Neuron (in vitro differentiated cells): ENCODE results near the gene CEP250.
"Not testable (repeated sequence)": the region's sequence is repeated elsewhere in the genome, so short reads cannot be mapped to it uniquely, and the experiment has no call there.

ENCODE experiments used
- H2AFZ ChIP-seq: one replicate; pipeline ENCODE4 v1.6.1; 2013; ENCODE audit warnings: low read depth, mild to moderate bottlenecking, inconsistent platforms, low read length, moderate library complexity
- H3K27me3 ChIP-seq: one replicate; pipeline ENCODE4 v1.6.1; 2013; ENCODE audit warnings: low read length; ENCODE audit not compliant: insufficient read depth
- H3K36me3 ChIP-seq: one replicate; pipeline ENCODE4 v1.6.1; 2013; ENCODE audit warnings: low read length; ENCODE audit not compliant: insufficient read depth
- H3K4me1 ChIP-seq: one replicate; pipeline ENCODE4 v1.6.1; 2013; ENCODE audit warnings: low read length; ENCODE audit not compliant: insufficient read depth
- H3K4me3 ChIP-seq: 2 replicates; pipeline ENCODE4 v1.5.1; 2013; ENCODE audit warnings: mild to moderate bottlenecking, low read length, moderate library complexity
- H3K9me3 ChIP-seq: one replicate; pipeline ENCODE4 v1.6.1; 2013; ENCODE audit warnings: low read length

The CEP250 gene

DNA sequence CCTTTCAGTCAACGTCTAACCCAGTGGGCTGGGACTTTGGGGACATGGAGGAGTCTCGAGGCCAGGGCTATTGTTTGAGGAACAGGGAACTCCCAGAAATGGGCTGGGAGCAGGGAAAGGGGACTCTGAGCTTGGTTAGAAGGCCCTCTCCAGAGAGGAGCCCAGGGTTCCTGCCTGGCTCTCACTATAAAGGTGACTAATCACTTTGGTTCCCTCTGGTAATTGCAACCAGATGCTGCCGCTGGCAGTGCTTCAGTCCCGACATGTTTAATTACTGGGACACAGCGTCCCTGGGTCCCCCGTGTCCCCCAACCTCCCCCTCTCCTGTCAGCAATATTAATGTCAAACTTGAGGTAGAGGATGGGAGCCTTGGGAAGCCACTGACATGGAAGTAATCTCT, 12.4 kb upstream of the CEP250 start:
- H3K4me3 ChIP-seq, result no peak overlapping the region
- no peaks in the 10 kb centered on the region for H3K27me3 ChIP-seq
- H3K4me1 ChIP-seq, result peaks cover 8% of the 10 kb centered on the region
- no peak overlapping the region for H2AFZ ChIP-seq
- H3K36me3 ChIP-seq, result no peaks in the 10 kb centered on the region
- H3K9me3 ChIP-seq, result no peaks in the 10 kb centered on the region

DNA sequence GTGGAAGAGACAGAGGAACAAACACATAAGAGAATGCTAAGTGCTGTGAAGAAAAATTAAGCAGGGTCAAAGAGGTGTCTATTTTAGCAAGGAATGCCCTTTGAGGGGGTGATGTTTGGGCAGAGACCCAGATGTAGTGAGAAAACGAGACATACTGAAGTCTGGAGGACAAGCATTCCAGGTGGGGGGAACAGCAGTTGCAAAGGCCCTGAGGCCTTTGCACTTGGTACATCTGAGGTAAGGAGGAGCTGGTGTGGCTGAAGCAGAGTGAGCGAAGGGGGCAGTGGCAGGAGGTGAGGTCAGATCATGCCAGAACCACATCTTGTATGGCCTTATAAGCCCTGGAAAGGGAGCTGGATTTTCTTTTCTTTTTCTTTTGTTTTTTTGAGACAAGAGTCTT, 11.2 kb upstream of the CEP250 start:
- Histone ChIP-seq H3K27me3 (no peaks in the 10 kb centered on the region), H3K9me3 (no peaks in the 10 kb centered on the region), H3K36me3 (no peaks in the 10 kb centered on the region), H3K4me3 (no peak overlapping the region), H2AFZ (no peak overlapping the region), H3K4me1 (no peaks in the 10 kb centered on the region)

DNA sequence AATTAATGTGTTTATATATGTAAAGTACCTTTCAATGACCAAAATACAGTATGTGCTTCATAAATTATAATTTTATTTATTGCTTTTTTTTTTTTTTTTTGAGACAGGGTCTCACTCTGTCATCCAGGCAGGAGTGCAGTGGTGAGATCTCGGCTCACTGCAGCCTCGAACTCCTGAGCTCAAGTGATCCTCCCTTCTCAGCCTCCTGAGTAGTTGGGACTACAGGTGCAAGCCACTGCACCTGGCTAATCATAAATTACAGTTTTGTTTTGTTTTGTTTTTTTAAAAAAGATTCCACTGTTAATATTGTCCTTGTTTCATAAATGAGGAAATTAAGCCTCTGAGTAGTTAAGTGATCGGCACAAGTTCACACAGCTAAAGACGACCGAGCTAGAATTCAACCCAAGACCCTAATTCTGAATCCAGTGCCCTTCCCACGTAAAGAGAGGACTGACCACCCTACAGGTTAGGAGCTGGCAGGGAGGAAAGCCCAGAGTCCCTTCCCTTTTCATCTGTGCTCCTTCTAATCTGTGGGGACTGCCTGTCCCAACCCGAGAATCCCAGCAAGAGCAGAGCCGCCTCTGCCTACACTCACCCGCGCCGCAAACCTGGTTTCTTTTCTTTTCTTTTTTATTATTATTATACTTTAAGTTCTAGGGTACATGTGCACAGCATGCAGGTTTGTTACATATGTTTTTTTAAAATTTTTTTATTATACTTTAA, 8.9 kb upstream of the CEP250 start:
- no peak overlapping the region for H3K4me3 ChIP-seq
- H3K4me1 ChIP-seq, result no peaks in the 10 kb centered on the region
- no peaks in the 10 kb centered on the region for H3K9me3 ChIP-seq
- no peak overlapping the region for H2AFZ ChIP-seq
- no peaks in the 10 kb centered on the region for H3K27me3 ChIP-seq
- no peaks in the 10 kb centered on the region for H3K36me3 ChIP-seq

DNA sequence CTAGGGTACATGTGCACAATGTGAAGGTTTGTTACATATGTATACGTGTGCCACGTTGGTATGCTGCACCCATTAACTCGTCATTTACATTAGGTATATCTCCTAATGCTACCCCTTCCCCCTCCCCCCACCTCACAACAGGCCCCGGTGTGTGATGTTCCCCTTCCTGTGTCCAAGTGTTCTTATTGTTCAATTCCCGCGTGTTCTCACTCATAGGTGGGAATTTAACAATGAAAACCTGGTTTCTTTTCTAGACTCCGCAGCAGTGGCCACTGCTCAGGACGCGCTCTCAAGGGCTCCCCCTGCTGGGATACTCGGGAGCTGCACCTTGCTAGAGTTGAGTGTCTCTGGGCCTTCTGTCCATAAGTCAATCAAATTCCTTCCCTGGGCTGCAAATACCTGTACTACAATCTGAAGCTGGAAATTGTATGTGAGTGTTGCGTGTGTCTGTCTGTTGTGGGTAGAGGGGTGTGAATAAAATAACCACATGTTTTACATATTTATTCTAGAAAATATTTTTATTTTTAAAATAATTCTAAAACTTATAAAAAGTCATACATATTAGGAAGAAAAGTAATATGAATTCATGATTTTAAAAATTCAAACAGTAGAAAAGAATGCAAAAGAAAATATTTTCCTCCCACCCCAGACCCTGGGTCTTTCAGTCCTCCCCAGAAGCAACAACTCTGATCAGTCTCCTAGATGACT, 8.2 kb upstream of the CEP250 start:
- no peaks in the 10 kb centered on the region for H3K36me3 ChIP-seq
- no peaks in the 10 kb centered on the region for H3K4me1 ChIP-seq
- H3K9me3 ChIP-seq, result no peaks in the 10 kb centered on the region
- H2AFZ ChIP-seq, result no peak overlapping the region
- no peak overlapping the region for H3K4me3 ChIP-seq
- H3K27me3 ChIP-seq, result no peaks in the 10 kb centered on the region

DNA sequence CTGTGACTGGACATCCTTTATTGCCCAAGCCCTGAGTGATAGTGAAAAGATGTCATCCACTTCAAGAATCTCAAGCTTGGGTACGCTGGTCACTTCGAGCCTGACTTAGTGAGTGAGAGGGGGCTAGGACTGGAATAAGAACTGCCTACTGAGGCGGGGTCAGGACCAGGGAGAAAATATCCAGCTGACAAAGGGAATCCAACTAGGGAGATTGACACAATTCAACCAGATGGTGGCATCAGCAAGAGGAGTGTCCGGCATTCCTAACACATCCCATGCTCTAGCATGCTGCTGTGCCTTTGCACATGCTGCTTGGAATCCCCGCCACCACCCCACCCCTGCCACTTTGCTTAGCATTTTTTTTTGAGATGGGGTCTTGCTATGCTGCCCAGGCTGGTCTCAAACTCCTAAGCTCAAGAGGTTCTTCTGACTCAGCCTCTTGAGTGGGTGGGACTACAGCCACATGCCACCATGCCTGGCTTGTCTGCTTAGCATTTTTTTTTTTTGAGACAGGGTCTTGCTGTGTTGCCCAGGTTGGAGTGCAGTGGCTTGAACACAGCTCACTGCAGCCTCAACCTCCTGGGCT, 6.5 kb upstream of the CEP250 start:
- Histone ChIP-seq H3K9me3 (no peaks in the 10 kb centered on the region), H3K36me3 (no peaks in the 10 kb centered on the region), H2AFZ (no peak overlapping the region), H3K4me3 (no peak overlapping the region), H3K4me1 (no peaks in the 10 kb centered on the region), H3K27me3 (no peaks in the 10 kb centered on the region)

DNA sequence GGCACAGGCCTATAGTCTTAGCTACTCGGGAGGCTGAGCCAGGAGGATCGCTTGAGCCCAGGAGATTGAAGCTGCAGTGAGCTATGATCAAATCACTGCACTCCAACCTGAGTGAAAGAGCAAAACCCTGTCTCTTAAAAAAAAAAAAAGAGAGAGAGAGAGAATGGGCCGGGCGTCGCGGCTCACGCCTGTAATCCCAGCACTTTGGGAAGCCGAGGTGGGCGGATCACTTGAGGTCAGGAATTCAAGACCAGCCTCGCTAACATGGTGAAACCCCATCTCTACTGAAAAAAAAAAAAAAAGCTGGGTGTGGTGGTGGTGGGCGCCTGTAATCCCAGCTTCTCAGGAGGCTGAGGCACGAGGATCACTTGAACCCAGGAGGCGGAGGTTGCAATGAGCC, 5.5 kb upstream of the CEP250 start:
- H3K27me3 ChIP-seq, H2AFZ ChIP-seq, H3K4me1 ChIP-seq: not testable (repeated sequence)

DNA sequence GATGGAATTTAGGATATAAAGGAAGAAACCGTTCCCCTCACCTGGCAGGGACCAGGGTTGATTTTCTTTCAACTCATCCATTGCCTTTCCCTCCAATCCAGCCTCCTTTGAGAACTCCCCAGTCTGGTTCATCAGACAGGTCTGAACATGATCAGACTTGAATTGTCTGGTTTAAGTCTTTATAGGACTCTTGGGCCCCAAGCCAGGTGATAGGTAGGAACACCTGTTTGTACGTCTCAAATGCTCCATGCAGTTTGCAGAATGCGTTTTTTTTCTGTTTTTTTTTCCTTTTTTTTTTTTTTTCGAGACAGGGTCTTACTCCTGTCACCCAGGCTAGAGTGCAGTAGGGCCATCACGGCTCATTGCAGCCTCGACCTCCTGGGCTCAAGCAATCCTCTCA, 4.1 kb upstream of the CEP250 start:
- Histone ChIP-seq H3K9me3 (no peaks in the 10 kb centered on the region), H2AFZ (no peak overlapping the region), H3K4me3 (no peak overlapping the region), H3K36me3 (no peaks in the 10 kb centered on the region), H3K27me3 (no peaks in the 10 kb centered on the region), H3K4me1 (peaks cover 5% of the 10 kb centered on the region)

More for the DNA sequence above, 5.5 kb upstream of the CEP250 start:
- H3K36me3 ChIP-seq, H3K9me3 ChIP-seq, H3K4me3 ChIP-seq: not testable (repeated sequence)

DNA sequence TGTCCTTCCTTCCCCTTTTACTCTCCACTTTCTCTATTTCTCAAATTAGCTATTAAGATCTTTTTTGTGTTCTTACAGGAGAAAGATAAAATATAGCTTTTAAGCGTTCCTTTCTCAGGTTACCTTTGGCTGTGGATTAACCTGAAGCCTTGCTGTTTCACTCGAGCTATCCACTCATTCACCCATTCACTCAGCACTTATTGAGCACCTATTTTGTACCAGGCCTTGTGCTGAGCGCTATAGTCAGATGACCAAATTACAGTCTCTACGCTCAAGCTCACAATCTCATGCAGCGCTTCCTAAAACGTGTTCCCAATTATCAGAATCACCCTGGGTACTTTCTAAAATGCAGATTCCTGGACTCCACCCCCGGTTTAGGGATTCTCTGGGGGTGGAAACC, 1.8 kb upstream of the CEP250 start:
- no peaks in the 10 kb centered on the region for H3K27me3 ChIP-seq
- peaks cover 2% of the 10 kb centered on the region for H3K36me3 ChIP-seq
- peaks cover 8% of the 10 kb centered on the region for H3K4me1 ChIP-seq
- H2AFZ ChIP-seq, result no peak overlapping the region
- no peaks in the 10 kb centered on the region for H3K9me3 ChIP-seq
- peak overlapping the region; percentile 97 for H3K4me3 ChIP-seq

DNA sequence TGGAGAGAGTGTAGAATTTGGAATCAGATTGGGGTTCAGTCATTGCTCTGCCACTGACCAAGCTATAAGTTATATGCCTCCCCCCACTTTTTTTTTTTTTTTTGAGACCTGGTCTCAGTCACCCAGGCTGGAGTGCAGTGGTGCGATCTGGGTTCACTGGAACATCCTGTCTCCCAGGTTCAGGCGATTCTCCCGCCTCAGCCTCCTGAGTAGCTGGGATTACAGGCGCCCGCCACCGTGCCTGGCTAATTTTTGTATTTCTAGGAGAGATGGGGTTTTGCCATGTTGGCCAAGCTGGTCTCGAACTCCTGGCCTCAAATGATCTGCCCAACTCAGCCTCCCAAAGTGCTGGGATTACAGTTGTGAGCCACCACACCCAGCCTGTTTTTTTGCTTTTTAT, 1.3 kb downstream of the CEP250 start:
- not testable (repeated sequence) for H3K9me3 ChIP-seq, H3K4me3 ChIP-seq, H3K27me3 ChIP-seq, H2AFZ ChIP-seq, H3K4me1 ChIP-seq
- peaks cover 21% of the 10 kb centered on the region for H3K36me3 ChIP-seq

DNA sequence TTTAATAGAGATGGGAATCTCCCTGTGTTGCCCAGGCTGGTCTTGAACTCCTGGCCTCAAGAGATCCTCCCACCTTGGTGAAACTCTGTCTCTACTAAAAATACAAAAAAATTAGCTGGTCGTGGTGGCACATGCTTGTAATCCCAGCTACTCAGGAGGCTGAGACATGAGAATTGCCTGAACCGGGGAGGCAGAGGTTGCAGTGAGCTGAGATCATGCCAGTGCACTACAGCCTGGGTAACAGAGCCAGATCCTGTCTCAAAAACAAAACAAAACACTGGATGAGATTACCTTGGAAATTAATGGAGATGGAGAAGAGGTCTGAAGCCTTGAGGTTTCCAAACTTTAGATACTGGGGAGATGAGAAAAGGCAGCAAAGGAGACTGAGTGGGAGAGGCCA, 2.1 kb downstream of the CEP250 start:
- H3K4me1 ChIP-seq, H3K27me3 ChIP-seq, H3K9me3 ChIP-seq, H2AFZ ChIP-seq, H3K4me3 ChIP-seq: not testable (repeated sequence)
- H3K36me3 ChIP-seq, result peaks cover 29% of the 10 kb centered on the region

DNA sequence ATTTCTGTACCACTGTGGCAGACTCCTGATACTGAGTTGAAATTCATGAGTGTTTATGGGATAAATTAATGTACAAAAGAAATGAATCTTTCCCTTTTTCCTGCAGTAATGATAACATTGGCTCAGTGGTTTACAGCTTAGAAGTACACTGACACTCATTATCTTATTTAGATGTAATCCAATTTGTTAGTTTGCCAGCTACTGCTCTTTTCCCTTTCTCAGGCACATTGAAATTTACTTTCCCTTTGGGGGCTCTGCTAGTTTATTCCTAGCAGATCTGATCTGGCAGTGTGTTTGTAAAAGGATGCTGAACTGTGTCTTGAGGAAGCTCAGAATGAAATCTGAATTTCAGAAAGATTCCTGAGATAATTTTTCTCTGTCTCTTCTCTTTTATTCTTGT, 3.0 kb downstream of the CEP250 start:
- Histone ChIP-seq H3K4me1 (peaks cover 9% of the 10 kb centered on the region), H3K4me3 (no peak overlapping the region)

DNA sequence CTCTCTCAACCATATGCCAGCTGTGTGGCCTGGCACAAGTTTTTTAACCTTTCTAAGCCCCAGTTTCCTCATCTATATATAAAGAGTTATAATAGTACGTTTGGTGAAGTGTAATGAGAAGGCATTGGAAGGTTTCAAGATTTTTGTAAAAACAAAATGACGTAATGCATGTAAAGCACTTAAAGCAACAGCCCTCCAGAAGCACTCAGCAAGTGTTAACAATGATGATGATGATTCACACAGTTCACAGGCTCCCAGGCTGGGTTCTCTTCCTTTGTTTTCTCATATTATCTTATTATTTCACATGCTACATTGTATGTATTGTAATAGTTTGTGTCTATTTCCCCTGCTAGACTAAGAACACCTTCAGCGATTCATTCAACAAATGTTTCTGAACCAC, 6.2 kb downstream of the CEP250 start:
- Histone ChIP-seq H3K9me3 (no peaks in the 10 kb centered on the region), H3K4me1 (peaks cover 8% of the 10 kb centered on the region), H2AFZ (no peak overlapping the region), H3K27me3 (no peaks in the 10 kb centered on the region), H3K36me3 (peaks cover 59% of the 10 kb centered on the region), H3K4me3 (no peak overlapping the region)

More for the DNA sequence above, 3.0 kb downstream of the CEP250 start:
- H3K27me3 ChIP-seq, result no peaks in the 10 kb centered on the region
- no peak overlapping the region for H2AFZ ChIP-seq
- peaks cover 34% of the 10 kb centered on the region for H3K36me3 ChIP-seq
- no peaks in the 10 kb centered on the region for H3K9me3 ChIP-seq

DNA sequence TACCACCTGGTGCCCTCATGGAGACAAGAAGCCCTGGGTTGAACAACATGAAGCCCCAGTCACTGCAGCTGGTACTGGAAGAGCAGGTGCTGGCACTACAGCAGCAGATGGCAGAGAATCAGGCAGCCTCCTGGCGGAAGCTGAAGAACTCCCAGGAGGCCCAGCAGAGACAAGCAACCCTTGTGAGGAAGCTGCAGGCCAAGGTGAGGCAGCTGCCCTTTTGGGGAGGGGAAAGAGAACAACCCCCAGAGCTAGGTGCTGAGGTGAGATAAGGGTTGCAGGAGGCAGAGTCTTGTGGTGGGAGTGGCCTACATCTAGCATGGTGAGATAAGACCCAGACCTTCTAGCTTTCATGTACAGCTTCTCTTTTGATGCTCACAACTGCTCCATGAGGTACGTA, 7.0 kb downstream of the CEP250 start:
- no peaks in the 10 kb centered on the region for H3K9me3 ChIP-seq
- H2AFZ ChIP-seq, result no peak overlapping the region
- H3K4me1 ChIP-seq, result peaks cover 8% of the 10 kb centered on the region
- H3K4me3 ChIP-seq, result no peak overlapping the region
- H3K27me3 ChIP-seq, result no peaks in the 10 kb centered on the region
- peaks cover 65% of the 10 kb centered on the region for H3K36me3 ChIP-seq
